Activated T-cell treated with anti-CD3 and anti-CD28 coated beads, Interleukin-2, amount 50 U/mL, for 24 hours (primary cell): ENCODE data around the gene WTIP.
"Not testable (repeated sequence)": the region's sequence is repeated elsewhere in the genome, so short reads cannot be mapped to it uniquely, and the experiment has no call there.

Experiments used
- DNase-seq: peaks from one replicate; pipeline ENCODE4 v3.0.0-alpha.2; 2020
- H3K27ac Mint-ChIP-seq: 2 replicates; pipeline ENCODE4 v1.8.0; 2020; ENCODE audit warnings: mild to moderate bottlenecking, mixed read lengths
- H3K27me3 Mint-ChIP-seq: 2 replicates; pipeline ENCODE4 v1.8.0; 2020; ENCODE audit warnings: mixed read lengths
- H3K36me3 Mint-ChIP-seq: 2 replicates; pipeline ENCODE4 v1.8.0; 2020; ENCODE audit warnings: low read depth, mixed read lengths
- H3K4me1 Mint-ChIP-seq: 2 replicates; pipeline ENCODE4 v1.8.0; 2020; ENCODE audit warnings: low read depth, mixed read lengths
- H3K4me3 Mint-ChIP-seq: 2 replicates; pipeline ENCODE4 v1.8.0; 2020; ENCODE audit warnings: mild to moderate bottlenecking, moderate library complexity, mixed read lengths
- H3K9me3 Mint-ChIP-seq: 2 replicates; pipeline ENCODE4 v1.8.0; 2020; ENCODE audit warnings: mixed read lengths

The WTIP gene

GRCh38 chr19:34469026-34469425 lies 12.5 kb upstream of the WTIP start:
- peaks cover 93% of the 10 kb centered on the region for H3K36me3 Mint-ChIP-seq
- DNase-seq = not testable (repeated sequence)

GRCh38 chr19:34471906-34472700 lies 9.5 kb upstream of the WTIP start:
- H3K36me3 Mint-ChIP-seq = peaks cover 66% of the 10 kb centered on the region
- DNase-seq = no peak
- H3K4me3 Mint-ChIP-seq = no peak overlapping the region

More at GRCh38 chr19:34469026-34469425, 12.5 kb upstream of the WTIP start:
- not testable (repeated sequence) for H3K27me3 Mint-ChIP-seq, H3K4me1 Mint-ChIP-seq, H3K4me3 Mint-ChIP-seq, H3K9me3 Mint-ChIP-seq, H3K27ac Mint-ChIP-seq

GRCh38 chr19:34474233-34474989 lies 7.1 kb upstream of the WTIP start:
- Mint-ChIP-seq H3K27ac (peak overlapping the region; percentile 79), H3K27me3 (peaks cover 7% of the 10 kb centered on the region), H3K4me1 (peaks cover 21% of the 10 kb centered on the region), H3K36me3 (peaks cover 44% of the 10 kb centered on the region), H3K4me3 (no peak overlapping the region), H3K9me3 (no peaks in the 10 kb centered on the region)
- DNase-seq = no peak

More at GRCh38 chr19:34471906-34472700, 9.5 kb upstream of the WTIP start:
- Mint-ChIP-seq H3K27ac (peak overlapping the region; percentile 7), H3K9me3 (no peaks in the 10 kb centered on the region), H3K27me3 (no peaks in the 10 kb centered on the region), H3K4me1 (peaks cover 26% of the 10 kb centered on the region)

GRCh38 chr19:34475026-34475974 lies 6.3 kb upstream of the WTIP start:
- peaks cover 21% of the 10 kb centered on the region for H3K4me1 Mint-ChIP-seq
- peak; percentile 44 for DNase-seq
- peaks cover 35% of the 10 kb centered on the region for H3K36me3 Mint-ChIP-seq
- H3K27me3 Mint-ChIP-seq = peaks cover 14% of the 10 kb centered on the region
- no peak overlapping the region for H3K4me3 Mint-ChIP-seq
- peak overlapping the region; percentile 79 for H3K27ac Mint-ChIP-seq
- H3K9me3 Mint-ChIP-seq = no peaks in the 10 kb centered on the region

- peak overlapping the region; percentile 15 for H3K27ac Mint-ChIP-seq
- no peak overlapping the region for H3K4me3 Mint-ChIP-seq
- DNase-seq = no peak
- H3K36me3 Mint-ChIP-seq = peaks cover 29% of the 10 kb centered on the region
- peaks cover 21% of the 10 kb centered on the region for H3K4me1 Mint-ChIP-seq
- no peaks in the 10 kb centered on the region for H3K9me3 Mint-ChIP-seq
- peaks cover 21% of the 10 kb centered on the region for H3K27me3 Mint-ChIP-seq
Observed at GRCh38 chr19:34475975-34476594, 5.5 kb upstream of the WTIP start.

- not testable (repeated sequence) for H3K36me3 Mint-ChIP-seq, H3K9me3 Mint-ChIP-seq, H3K27ac Mint-ChIP-seq, DNase-seq, H3K4me3 Mint-ChIP-seq
- peaks cover 26% of the 10 kb centered on the region for H3K4me1 Mint-ChIP-seq
- peaks cover 34% of the 10 kb centered on the region for H3K27me3 Mint-ChIP-seq
Observed at GRCh38 chr19:34478496-34478895, 3.1 kb upstream of the WTIP start.

GRCh38 chr19:34479396-34479795 lies 2.2 kb upstream of the WTIP start:
- no peak for DNase-seq
- H3K4me1 Mint-ChIP-seq = peaks cover 20% of the 10 kb centered on the region
- no peaks in the 10 kb centered on the region for H3K9me3 Mint-ChIP-seq
- H3K4me3 Mint-ChIP-seq = no peak overlapping the region
- H3K36me3 Mint-ChIP-seq = peaks cover 3% of the 10 kb centered on the region
- H3K27ac Mint-ChIP-seq = no peak overlapping the region
- H3K27me3 Mint-ChIP-seq = peaks cover 42% of the 10 kb centered on the region

- peaks cover 47% of the 10 kb centered on the region for H3K27me3 Mint-ChIP-seq
- peaks cover 10% of the 10 kb centered on the region for H3K4me1 Mint-ChIP-seq
- no peak overlapping the region for H3K27ac Mint-ChIP-seq
Observed at GRCh38 chr19:34480491-34480890, 1.1 kb upstream of the WTIP start.

GRCh38 chr19:34481861-34482379 lies 362 bp downstream of the WTIP start:
- no peak for DNase-seq
- Mint-ChIP-seq H3K4me3 (no peak overlapping the region), H3K27ac (no peak overlapping the region), H3K4me1 (peaks cover 5% of the 10 kb centered on the region), H3K9me3 (no peaks in the 10 kb centered on the region), H3K27me3 (peaks cover 58% of the 10 kb centered on the region), H3K36me3 (no peaks in the 10 kb centered on the region)

More at GRCh38 chr19:34480491-34480890, 1.1 kb upstream of the WTIP start:
- no peak overlapping the region for H3K4me3 Mint-ChIP-seq
- no peak for DNase-seq
- peaks cover 3% of the 10 kb centered on the region for H3K36me3 Mint-ChIP-seq
- no peaks in the 10 kb centered on the region for H3K9me3 Mint-ChIP-seq

- no peak for DNase-seq
- H3K27ac Mint-ChIP-seq = no peak overlapping the region
- peak overlapping the region; percentile 31 for H3K4me3 Mint-ChIP-seq
- H3K27me3 Mint-ChIP-seq = peaks cover 63% of the 10 kb centered on the region
- peaks cover 5% of the 10 kb centered on the region for H3K4me1 Mint-ChIP-seq
- no peaks in the 10 kb centered on the region for H3K36me3 Mint-ChIP-seq
- H3K9me3 Mint-ChIP-seq = no peaks in the 10 kb centered on the region
Observed at GRCh38 chr19:34482380-34483250, 1.1 kb downstream of the WTIP start.

GRCh38 chr19:34484328-34484727 lies 2.8 kb downstream of the WTIP start:
- no peak overlapping the region for H3K27ac Mint-ChIP-seq
- H3K4me1 Mint-ChIP-seq = peaks cover 5% of the 10 kb centered on the region
- H3K4me3 Mint-ChIP-seq = no peak overlapping the region

GRCh38 chr19:34485831-34486230 lies 4.3 kb downstream of the WTIP start:
- DNase-seq = no peak
- no peak overlapping the region for H3K27ac Mint-ChIP-seq
- peaks cover 44% of the 10 kb centered on the region for H3K27me3 Mint-ChIP-seq
- H3K9me3 Mint-ChIP-seq = no peaks in the 10 kb centered on the region
- H3K36me3 Mint-ChIP-seq = no peaks in the 10 kb centered on the region
- H3K4me1 Mint-ChIP-seq = peaks cover 5% of the 10 kb centered on the region
- H3K4me3 Mint-ChIP-seq = no peak overlapping the region

More at GRCh38 chr19:34484328-34484727, 2.8 kb downstream of the WTIP start:
- H3K9me3 Mint-ChIP-seq = no peaks in the 10 kb centered on the region
- H3K36me3 Mint-ChIP-seq = no peaks in the 10 kb centered on the region
- no peak for DNase-seq
- H3K27me3 Mint-ChIP-seq = peaks cover 56% of the 10 kb centered on the region

GRCh38 chr19:34487651-34488051 lies 6.1 kb downstream of the WTIP start:
- no peaks in the 10 kb centered on the region for H3K9me3 Mint-ChIP-seq
- H3K4me3 Mint-ChIP-seq = no peak overlapping the region
- peaks cover 37% of the 10 kb centered on the region for H3K27me3 Mint-ChIP-seq
- no peaks in the 10 kb centered on the region for H3K36me3 Mint-ChIP-seq
- H3K4me1 Mint-ChIP-seq = peaks cover 4% of the 10 kb centered on the region
- no peak for DNase-seq
- H3K27ac Mint-ChIP-seq = no peak overlapping the region
